GM18870 (cell line): Measurements from ENCODE around the gene CGAS.
"Not testable (repeated sequence)": the region's sequence is repeated elsewhere in the genome, so short reads cannot be mapped to it uniquely, and the experiment has no call there.

Source experiments
- ATAC-seq: cut with Tn5 transposase; IDR thresholded peaks from one replicate; pipeline ENCODE4 v1.9.1; 2021; ENCODE audit warnings: moderate library complexity; ENCODE audit not compliant: unreplicated experiment

Gene CGAS

GRCh38 chr6:73452107-73452461 lies at the start of gene CGAS:
CGAS (minus strand) TSS chr6:73452297; CDS start chr6:73452181, 116 bp downstream.
- peak; percentile 68 for ATAC-seq

GRCh38 chr6:73497915-73498314 lies 45.8 kb upstream of the CGAS start:
- no peak for ATAC-seq

- ATAC-seq: no peak
Observed at GRCh38 chr6:73491377-73491776, 39.3 kb upstream of the CGAS start.

- no peak for ATAC-seq
Observed at GRCh38 chr6:73487473-73487872, 35.4 kb upstream of the CGAS start.

- ATAC-seq: no peak
Observed at GRCh38 chr6:73484438-73484837, 32.3 kb upstream of the CGAS start.

- ATAC-seq: no peak
Observed at GRCh38 chr6:73481969-73482368, 29.9 kb upstream of the CGAS start.

GRCh38 chr6:73477407-73477806 lies 25.3 kb upstream of the CGAS start:
- no peak for ATAC-seq

- no peak for ATAC-seq
Observed at GRCh38 chr6:73476723-73477122, 24.6 kb upstream of the CGAS start.

- peak; percentile 96 for ATAC-seq
Observed at GRCh38 chr6:73471686-73472290, 19.7 kb upstream of the CGAS start.

- ATAC-seq: peak; percentile 93
Observed at GRCh38 chr6:73461537-73462350, 9.6 kb upstream of the CGAS start, which contains the start of gene MTO1. MTO1 (plus strand) TSS chr6:73461737; CDS start chr6:73461855, 118 bp downstream.

- ATAC-seq: no peak
Observed at GRCh38 chr6:73460056-73460455, 8.0 kb upstream of the CGAS start.

- ATAC-seq: not testable (repeated sequence)
Observed at GRCh38 chr6:73459474-73459873, 7.4 kb upstream of the CGAS start.

- no peak for ATAC-seq
Observed at GRCh38 chr6:73455865-73456629, 4.0 kb upstream of the CGAS start.

GRCh38 chr6:73451223-73452106 lies 632 bp downstream of the CGAS start:
- ATAC-seq: peak; percentile 37

- no peak for ATAC-seq
Observed at GRCh38 chr6:73443555-73443954, 8.5 kb downstream of the CGAS start.

GRCh38 chr6:73435236-73435635 lies 16.9 kb downstream of the CGAS start:
- no peak for ATAC-seq

- no peak for ATAC-seq
Observed at GRCh38 chr6:73421534-73421933, 30.6 kb downstream of the CGAS start.

GRCh38 chr6:73418081-73418741 lies 33.9 kb downstream of the CGAS start:
- ATAC-seq: no peak

- ATAC-seq: no peak
Observed at GRCh38 chr6:73413102-73413501, 39.0 kb downstream of the CGAS start.

GRCh38 chr6:73409395-73409794 lies 42.7 kb downstream of the CGAS start:
- ATAC-seq: no peak
